HG03095 (cell line): ENCODE data around the gene MAG.

Experiments used
- ATAC-seq: cut with Tn5 transposase; IDR thresholded peaks from one replicate; pipeline ENCODE4 v1.9.1; 2021; ENCODE audit warnings: moderate library complexity; ENCODE audit not compliant: unreplicated experiment

Gene MAG

DNA sequence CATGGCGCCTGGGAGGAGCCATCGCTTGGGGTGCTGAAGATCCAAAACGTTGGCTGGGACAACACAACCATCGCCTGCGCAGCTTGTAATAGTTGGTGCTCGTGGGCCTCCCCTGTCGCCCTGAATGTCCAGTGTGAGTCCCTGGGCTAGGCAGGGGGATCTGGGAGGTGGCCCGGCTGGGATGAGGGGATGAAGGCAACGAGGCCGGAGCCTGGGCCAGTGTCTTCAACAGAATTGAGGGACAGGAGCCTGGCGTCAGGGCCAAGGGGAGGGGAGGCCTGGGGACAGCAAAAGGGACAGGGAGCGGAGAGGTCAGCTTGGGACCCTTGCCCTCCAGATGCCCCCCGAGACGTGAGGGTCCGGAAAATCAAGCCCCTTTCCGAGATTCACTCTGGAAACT, 49.0 kb downstream of the MAG start:
- ATAC-seq: no peak

DNA sequence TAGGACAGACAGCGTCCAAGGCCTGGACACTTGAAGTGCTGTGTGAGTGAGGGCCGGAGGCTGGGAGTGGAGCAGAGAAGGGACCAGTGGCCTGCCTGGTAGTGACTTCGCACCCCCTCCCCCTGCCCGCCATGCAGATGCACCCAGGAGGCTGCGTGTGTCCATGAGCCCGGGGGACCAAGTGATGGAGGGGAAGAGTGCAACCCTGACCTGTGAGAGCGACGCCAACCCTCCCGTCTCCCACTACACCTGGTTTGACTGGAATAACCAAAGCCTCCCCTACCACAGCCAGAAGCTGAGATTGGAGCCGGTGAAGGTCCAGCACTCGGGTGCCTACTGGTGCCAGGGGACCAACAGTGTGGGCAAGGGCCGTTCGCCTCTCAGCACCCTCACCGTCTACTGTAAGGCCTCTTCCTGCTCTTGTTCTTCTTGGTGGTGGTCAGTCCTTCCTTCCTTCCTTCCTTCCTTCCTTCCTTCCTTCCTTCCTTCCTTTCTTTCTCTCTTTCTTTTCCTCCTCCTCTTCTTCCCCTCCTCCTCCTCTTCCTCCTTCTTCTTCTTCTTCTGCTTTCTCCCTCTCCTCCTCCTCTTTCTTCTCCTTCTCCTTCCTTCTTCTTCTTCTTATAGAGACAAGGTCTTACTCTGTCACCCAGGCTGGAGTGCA, 49.7 kb downstream of the MAG start:
- ATAC-seq: no peak

- ATAC-seq: no peak
These were observed 50.5 kb downstream of the MAG start for GRCh38 chr19:35342430-35342829.

DNA sequence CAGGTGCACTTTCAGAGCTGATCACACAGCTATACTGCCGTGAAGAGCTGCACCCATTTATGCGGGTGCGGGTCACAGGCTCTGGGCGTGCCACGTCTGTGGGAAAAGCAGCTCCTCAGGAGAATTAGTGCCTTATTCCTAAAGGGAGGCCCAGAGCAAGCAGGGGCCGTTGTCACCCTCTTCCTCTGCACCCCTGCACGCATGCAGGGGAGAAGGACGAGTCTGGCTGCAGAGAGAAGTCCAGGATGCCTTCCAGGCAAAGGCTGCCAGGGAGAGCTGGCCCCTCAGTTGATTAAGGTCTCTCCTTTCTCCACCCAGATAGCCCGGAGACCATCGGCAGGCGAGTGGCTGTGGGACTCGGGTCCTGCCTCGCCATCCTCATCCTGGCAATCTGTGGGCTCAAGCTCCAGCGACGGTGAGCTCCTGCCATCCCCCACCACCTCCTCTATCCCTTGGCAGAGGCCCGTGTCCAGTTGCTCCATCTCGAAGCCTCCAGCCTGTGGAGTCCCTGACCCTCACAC, 52.6 kb downstream of the MAG start:
- ATAC-seq: no peak

- no peak for ATAC-seq
These were observed 53.7 kb downstream of the MAG start for GRCh38 chr19:35345671-35346111.

DNA sequence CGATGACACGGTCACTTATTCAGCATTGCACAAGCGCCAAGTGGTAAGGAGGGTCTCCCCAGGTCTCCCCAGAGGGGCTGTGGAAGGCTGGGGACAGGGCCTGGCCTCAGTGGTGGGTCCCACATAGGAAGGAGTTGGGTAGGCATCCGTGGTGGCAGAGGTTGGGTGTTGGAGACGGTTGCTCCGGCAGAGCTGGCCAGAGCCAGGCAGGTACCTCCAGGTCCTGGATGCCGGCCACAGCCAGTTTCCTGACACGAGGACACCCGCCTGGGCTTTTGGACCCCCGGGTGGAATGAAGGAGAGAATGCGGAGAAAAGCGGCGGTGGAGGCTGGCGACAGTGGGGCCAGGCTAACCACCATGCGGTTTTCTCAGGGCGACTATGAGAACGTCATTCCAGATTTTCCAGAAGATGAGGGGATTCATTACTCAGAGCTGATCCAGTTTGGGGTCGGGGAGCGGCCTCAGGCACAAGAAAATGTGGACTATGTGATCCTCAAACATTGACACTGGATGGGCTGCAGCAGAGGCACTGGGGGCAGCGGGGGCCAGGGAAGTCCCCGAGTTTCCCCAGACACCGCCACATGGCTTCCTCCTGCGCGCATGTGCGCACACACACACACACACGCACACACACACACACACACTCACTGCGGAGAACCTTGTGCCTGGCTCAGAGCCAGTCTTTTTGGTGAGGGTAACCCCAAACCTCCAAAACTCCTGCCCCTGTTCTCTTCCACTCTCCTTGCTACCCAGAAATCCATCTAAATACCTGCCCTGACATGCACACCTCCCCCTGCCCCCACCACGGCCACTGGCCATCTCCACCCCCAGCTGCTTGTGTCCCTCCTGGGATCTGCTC, 54.5 kb downstream of the MAG start:
- no peak for ATAC-seq

DNA sequence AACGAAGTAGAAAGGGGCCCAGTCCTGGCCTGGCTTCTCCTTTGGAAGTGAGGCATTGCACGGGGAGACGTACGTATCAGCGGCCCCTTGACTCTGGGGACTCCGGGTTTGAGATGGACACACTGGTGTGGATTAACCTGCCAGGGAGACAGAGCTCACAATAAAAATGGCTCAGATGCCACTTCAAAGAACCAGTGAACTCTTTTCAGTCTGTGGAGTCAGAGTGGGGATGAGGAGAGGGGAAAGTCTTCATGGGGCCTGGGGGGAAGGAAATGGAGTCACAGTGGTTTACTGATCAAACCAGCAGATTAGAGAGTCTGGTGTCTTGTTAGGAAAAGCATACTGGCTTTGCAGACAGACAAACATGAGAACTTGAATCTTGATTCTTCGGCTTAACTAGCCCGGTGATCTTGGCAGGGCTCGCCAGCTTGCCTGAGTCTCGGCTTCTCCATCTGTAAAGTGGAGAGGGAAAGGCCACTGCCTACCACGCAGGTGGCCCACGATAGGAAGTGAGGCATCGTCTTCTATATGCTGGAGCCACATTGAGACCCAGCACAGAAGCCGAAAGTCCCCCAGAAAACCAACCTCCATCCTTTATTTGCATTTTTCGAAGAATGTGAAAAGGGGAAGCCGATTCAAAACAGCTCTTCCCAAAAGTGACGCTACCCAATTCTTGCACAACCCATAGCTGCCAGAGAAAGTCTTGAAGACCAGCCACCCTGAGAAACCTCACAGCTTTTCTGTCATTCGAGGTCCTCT, 55.4 kb downstream of the MAG start, which contains the start of gene FFAR1:
Gene FFAR1, plus strand, starts transcription at position 732 of the 759 bp plus-strand sequence. CDS start 3,650 bp downstream, outside the sequence.
- peak; percentile 41 for ATAC-seq

GRCh38 chr19:35347930-35348298, 56.0 kb downstream of the MAG start:
- ATAC-seq: no peak

- no peak for ATAC-seq
These were observed 57.1 kb downstream of the MAG start for GRCh38 chr19:35348911-35349611.

- ATAC-seq: no peak
These were observed 57.9 kb downstream of the MAG start for GRCh38 chr19:35349614-35350521.

DNA sequence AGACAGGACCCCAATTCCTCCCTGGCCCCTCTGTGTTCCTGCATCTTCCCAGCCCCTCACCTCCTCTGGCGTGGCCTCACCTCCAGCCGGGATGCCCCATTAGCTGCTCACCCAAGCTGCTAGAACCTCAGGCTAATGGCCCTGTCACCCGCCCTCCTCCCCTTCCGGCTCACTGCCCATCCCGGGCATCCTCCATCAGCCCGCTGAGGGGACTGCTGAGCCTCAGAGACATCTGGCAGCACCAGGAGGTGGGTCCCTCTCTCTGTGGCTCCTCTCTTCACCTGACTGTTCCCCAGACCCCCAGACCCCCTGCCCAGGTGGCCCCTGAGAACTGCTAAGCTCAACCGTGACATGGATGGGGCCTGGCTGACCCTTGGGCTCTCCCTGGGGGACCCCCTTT, 58.6 kb downstream of the MAG start:
- ATAC-seq: no peak

- ATAC-seq: no peak
These were observed 59.6 kb downstream of the MAG start for GRCh38 chr19:35351411-35352176.

GRCh38 chr19:35352177-35352447, 60.2 kb downstream of the MAG start:
- ATAC-seq: no peak

- no peak for ATAC-seq
These were observed 60.7 kb downstream of the MAG start for GRCh38 chr19:35352448-35353304.

DNA sequence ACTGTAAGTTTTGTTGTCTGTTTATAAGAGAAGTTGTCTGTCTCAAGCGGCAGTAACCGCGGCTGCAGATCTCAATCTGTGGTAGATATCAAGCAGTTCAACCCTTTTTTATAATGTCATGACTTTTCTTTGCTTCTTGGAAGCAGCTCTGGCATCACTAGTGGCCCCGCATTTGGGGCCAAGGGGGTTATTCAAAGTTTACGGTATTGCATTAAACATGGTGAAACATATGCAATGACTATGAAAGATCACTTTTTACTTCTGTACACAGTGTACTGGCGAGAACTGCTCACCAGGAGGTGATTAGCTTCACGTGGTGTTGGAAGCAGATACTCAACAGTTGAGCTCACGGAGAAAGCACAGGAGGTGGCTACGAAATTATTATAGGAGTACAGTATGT, 61.7 kb downstream of the MAG start:
- no peak for ATAC-seq

DNA sequence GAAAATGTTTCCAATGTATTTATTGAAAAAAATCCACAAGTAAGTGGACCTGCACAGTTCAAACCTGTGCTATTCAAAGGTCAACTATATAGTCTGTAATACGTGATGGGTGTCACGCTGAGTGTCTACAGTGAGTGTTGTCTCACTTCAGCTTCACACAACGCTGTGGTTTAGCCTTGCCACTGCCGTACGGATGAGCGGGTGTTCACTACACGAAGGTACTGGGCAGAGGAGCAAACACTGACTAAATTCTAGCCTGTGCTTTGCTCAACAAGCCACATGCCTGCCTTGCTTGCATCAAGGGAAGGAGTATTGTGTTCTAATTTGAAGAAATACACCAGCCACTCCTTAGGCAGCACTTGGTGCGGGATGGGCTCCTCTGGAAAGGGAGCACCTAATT, 62.9 kb downstream of the MAG start:
- ATAC-seq: no peak

DNA sequence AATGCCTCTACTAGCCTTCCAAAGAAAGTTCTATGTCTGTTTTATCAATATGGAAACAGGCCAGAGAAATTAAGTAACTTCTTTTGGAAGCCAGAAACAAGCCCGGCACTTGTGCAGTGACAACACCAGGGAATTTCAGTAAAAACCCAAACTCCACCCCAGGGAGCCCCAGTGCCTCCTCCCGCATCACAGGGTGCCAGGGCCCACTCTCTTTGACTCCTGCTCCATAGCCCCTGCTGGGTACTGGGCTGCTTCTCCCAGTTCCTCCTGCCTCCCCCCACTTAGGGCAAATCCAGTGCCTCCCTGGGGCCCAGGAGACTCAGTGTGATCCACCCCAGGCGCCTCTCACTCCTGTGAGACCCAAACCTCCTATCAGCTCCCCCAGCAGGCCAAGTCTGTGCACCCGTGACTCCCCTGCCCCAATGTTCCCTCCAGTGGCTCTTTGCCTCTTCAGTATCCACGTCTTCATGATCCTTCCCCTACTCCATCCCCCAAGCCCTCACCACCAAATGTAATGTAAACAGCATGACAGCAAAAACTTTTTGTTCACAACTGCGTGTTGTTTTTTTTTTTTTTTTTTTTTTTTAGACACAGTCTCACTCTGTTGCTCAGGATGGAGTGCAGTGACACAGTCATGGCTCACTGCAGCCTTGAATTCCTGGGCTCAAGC, 64.0 kb downstream of the MAG start:
- ATAC-seq: no peak
